Measurements from ENCODE around the gene DMP1. TPM values are rescaled to one million over a fixed set of nuclear protein-coding genes. Genes with fewer than 3 reads are reported as not detected.

DMP1 gene
- total and polyA plus RNA-seq, 2 donors (not counting 1 experiment from before 2014, with no cell fraction given): not detected

DNA sequence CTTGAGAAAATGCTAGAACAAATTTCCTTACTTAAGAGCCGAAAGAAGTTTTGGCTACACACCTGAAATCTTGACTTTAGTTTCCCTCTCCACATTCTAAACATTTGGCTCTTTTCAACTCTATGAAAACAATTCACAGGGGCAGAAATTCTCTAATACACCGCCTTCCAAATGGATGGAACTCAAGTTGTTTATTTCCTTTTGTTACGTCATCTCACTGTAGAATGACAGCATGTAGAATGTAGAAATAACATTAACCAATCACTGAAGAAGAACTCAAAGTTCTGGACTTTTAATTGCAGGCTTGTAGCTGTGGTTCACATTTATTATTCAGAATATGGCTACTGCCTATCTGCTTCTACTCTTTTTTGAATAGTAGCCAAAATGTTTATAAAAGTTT is 1.9 kb downstream of the DMP1 start:
- ChIA-PET POLR2A (no interaction called here), CTCF (no interaction called here)
- WGBS (ENCODE audit: insufficient coverage): 100% methylated on average over 1 of the region's 3 CpGs
- Histone ChIP-seq H2AFZ (ENCODE audit: insufficient read depth, low read depth, low read length, poor library complexity, severe bottlenecking) (no peak overlapping the region), H3K27me3 (replicated peaks in 1 of 4; ENCODE audit: control extremely low read depth in 1 of 4, control insufficient read depth in 3 of 4, insufficient read depth in 4 of 4, low read length in 3 of 4) (no peaks in the 10 kb centered on the region), H3K9me3 (ENCODE audit: control extremely low read depth in 1 of 3, control insufficient read depth in 2 of 3, insufficient read depth in 1 of 3, low read length in 2 of 3) (no peaks in the 10 kb centered on the region), H3K9ac (ENCODE audit: low read length) (no peak overlapping the region), H3K27ac (ENCODE audit: low read length in 2 of 2) (no peak overlapping the region), H3K4me1 (ENCODE audit: control insufficient read depth in 2 of 2, insufficient read depth in 2 of 2, low read length in 2 of 2) (no peaks in the 10 kb centered on the region), H4K20me1 (ENCODE audit: control insufficient read depth, insufficient read depth, low read length, poor library complexity, severe bottlenecking) (no peaks in the 10 kb centered on the region), H3K4me2 (replicated peaks; ENCODE audit: low read depth, low read length, poor library complexity, severe bottlenecking) (no peak overlapping the region), H3K36me3 (replicated peaks in 1 of 2; ENCODE audit: control extremely low read depth in 1 of 2, control insufficient read depth in 1 of 2, extremely low read depth in 1 of 2, insufficient read depth in 2 of 2, low read length in 1 of 2) (no peaks in the 10 kb centered on the region), H3K4me3 (ENCODE audit: control extremely low read depth in 1 of 5, extremely low read depth in 1 of 5, insufficient read depth in 1 of 5, low read depth in 2 of 5, low read length in 4 of 5) (no peak overlapping the region), H3K79me2 (ENCODE audit: control insufficient read depth, insufficient read depth, low read length) (no peaks in the 10 kb centered on the region)
- ATAC-seq (ENCODE audit: low read depth) (no peak), DNase-seq (no peak)
- Mint-ChIP-seq H3K27me3 (no peaks in the 10 kb centered on the region), H3K27ac (no peak overlapping the region), H3K9me3 (ENCODE audit: insufficient read depth) (no peaks in the 10 kb centered on the region), H3K4me1 (no peaks in the 10 kb centered on the region), H3K4me3 (no peak overlapping the region)
- intact Hi-C loops (cut with micrococcal nuclease): no loop called here
- TF ChIP-seq EZH2 (IDR thresholded peaks at IDR 0.05; ENCODE audit: borderline replicate concordance, insufficient read depth, low read depth, low read length, poor library complexity, severe bottlenecking): no peak
- TF ChIP-seq, protein P1, sequence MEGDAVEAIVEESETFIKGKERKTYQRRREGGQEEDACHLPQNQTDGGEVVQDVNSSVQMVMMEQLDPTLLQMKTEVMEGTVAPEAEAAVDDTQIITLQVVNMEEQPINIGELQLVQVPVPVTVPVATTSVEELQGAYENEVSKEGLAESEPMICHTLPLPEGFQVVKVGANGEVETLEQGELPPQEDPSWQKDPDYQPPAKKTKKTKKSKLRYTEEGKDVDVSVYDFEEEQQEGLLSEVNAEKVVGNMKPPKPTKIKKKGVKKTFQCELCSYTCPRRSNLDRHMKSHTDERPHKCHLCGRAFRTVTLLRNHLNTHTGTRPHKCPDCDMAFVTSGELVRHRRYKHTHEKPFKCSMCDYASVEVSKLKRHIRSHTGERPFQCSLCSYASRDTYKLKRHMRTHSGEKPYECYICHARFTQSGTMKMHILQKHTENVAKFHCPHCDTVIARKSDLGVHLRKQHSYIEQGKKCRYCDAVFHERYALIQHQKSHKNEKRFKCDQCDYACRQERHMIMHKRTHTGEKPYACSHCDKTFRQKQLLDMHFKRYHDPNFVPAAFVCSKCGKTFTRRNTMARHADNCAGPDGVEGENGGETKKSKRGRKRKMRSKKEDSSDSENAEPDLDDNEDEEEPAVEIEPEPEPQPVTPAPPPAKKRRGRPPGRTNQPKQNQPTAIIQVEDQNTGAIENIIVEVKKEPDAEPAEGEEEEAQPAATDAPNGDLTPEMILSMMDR (IDR thresholded peaks at IDR 0.05): no peak

DNA sequence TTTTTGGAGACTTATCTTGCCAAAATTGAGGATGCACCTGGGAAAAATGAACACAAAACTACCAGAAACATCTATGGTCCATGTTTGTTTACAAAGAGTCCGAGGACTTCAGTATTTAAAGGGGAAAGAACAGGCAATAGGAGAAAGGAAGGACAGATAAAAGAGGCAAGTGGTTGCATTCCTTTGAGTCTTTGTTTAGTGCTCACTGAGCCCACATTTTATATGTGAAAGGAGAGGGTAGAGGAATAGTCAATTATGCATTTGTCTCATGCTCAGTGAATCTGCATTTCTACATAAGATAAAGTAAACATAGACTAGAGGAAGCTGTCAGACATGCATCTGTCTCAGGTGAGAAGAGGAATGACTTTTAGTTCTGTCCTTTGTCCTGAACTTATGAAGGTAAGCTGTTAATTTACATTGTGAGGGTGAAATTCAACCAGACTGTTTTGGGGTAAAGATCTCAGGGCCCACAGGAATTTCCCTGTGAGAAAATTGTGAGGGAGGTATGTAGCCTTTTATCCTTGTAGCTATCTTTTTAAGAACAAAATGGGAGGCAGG is 4.5 kb downstream of the DMP1 start:
- H3K4me3 ChIP-seq (ENCODE audit: control extremely low read depth in 1 of 5, extremely low read depth in 1 of 5, insufficient read depth in 1 of 5, low read depth in 2 of 5, low read length in 4 of 5): no peak overlapping the region
- H3K27me3 ChIP-seq (replicated peaks in 1 of 4; ENCODE audit: control extremely low read depth in 1 of 4, control insufficient read depth in 3 of 4, insufficient read depth in 4 of 4, low read length in 3 of 4): peaks cover 0 to 4% (median 0%) of the 10 kb centered on the region in 4 experiments
- no peaks in the 10 kb centered on the region for H3K79me2 ChIP-seq (ENCODE audit: control insufficient read depth, insufficient read depth, low read length)
- no peak overlapping the region for H3K4me3 Mint-ChIP-seq
- no peak overlapping the region for H3K4me2 ChIP-seq (replicated peaks; ENCODE audit: low read depth, low read length, poor library complexity, severe bottlenecking)
- no peaks in the 10 kb centered on the region for H4K20me1 ChIP-seq (ENCODE audit: control insufficient read depth, insufficient read depth, low read length, poor library complexity, severe bottlenecking)
- H2AFZ ChIP-seq (ENCODE audit: insufficient read depth, low read depth, low read length, poor library complexity, severe bottlenecking): no peak overlapping the region
- no peak overlapping the region for H3K27ac Mint-ChIP-seq
- TF ChIP-seq, protein P1 (IDR thresholded peaks at IDR 0.05): no peak
- no peak for TF ChIP-seq EZH2 (IDR thresholded peaks at IDR 0.05; ENCODE audit: borderline replicate concordance, insufficient read depth, low read depth, low read length, poor library complexity, severe bottlenecking)
- no peaks in the 10 kb centered on the region for H3K27me3 Mint-ChIP-seq
- no peak overlapping the region for H3K9ac ChIP-seq (ENCODE audit: low read length)
- CTCF ChIA-PET: interaction anchor here (0.9 kb wide), 1 partner anchor 23 kb away, joined by 4 read pairs; no protein-coding TSS in a partner anchor
- no peak for DNase-seq
- POLR2A ChIA-PET: no interaction called here
- intact Hi-C loops (cut with micrococcal nuclease): no loop called here
- H3K36me3 ChIP-seq (replicated peaks in 1 of 2; ENCODE audit: control extremely low read depth in 1 of 2, control insufficient read depth in 1 of 2, extremely low read depth in 1 of 2, insufficient read depth in 2 of 2, low read length in 1 of 2): no peaks in the 10 kb centered on the region
- no peaks in the 10 kb centered on the region for H3K4me1 ChIP-seq (ENCODE audit: control insufficient read depth in 2 of 2, insufficient read depth in 2 of 2, low read length in 2 of 2)
- WGBS (ENCODE audit: insufficient coverage): 71% methylated on average over 1 of the region's 1 CpG
- H3K9me3 ChIP-seq (ENCODE audit: control extremely low read depth in 1 of 3, control insufficient read depth in 2 of 3, insufficient read depth in 1 of 3, low read length in 2 of 3): no peaks in the 10 kb centered on the region
- H3K4me1 Mint-ChIP-seq: no peaks in the 10 kb centered on the region
- H3K27ac ChIP-seq (ENCODE audit: low read length in 2 of 2): no peak overlapping the region
- no peaks in the 10 kb centered on the region for H3K9me3 Mint-ChIP-seq (ENCODE audit: insufficient read depth)
- no peak for ATAC-seq (ENCODE audit: low read depth)

All from B cell (primary cell).